Measurements from ENCODE around the gene SMARCB1. TPM values are rescaled to one million over a fixed set of nuclear protein-coding genes. Genes with fewer than 3 reads are reported as not detected.

SMARCB1 gene
- total and polyA plus RNA-seq, 2 experiments from 2014 or later, result 114 to 132 TPM

- H3K79me2 ChIP-seq (replicated peaks; ENCODE audit: insufficient read depth), result no peaks in the 10 kb centered on the region
- no peak within 1 kb of the TSS for H3K4me3 Mint-ChIP-seq
- H4K20me1 ChIP-seq (replicated peaks; ENCODE audit: insufficient read depth), result no peaks in the 10 kb centered on the region
- ATAC-seq (peak; percentile 7), DNase-seq (ENCODE audit: low spot score) (peak; percentile 41)
- peaks cover 34% of the 10 kb centered on the region for H3K4me1 Mint-ChIP-seq
- H3F3A ChIP-seq (replicated peaks; ENCODE audit: low read depth), result 0 out of 2 replicates have a peak, but pooled peaks cover 5% of the 10 kb centered on the region
- H3K4me1 ChIP-seq (ENCODE audit: insufficient read depth), result peaks cover 18% of the 10 kb centered on the region
- no peaks in the 10 kb centered on the region for H3K36me3 Mint-ChIP-seq (ENCODE audit: low read depth)
- H3K27me3 Mint-ChIP-seq (ENCODE audit: insufficient read depth, low read depth, poor library complexity), result peaks cover 13% of the 10 kb centered on the region
- TF ChIP-seq EZH2phosphoT487 (IDR thresholded peaks at IDR 0.05; ENCODE audit: unreplicated experiment) (no peak), NANOG (IDR thresholded peaks at IDR 0.05; ENCODE audit: borderline replicate concordance) (no peak), REST (IDR thresholded peaks at IDR 0.05; ENCODE audit: unreplicated experiment) (no peak), STAT1 (IDR thresholded peaks at IDR 0.05; ENCODE audit: unreplicated experiment) (no peak), CTCF (conservative IDR thresholded peaks at IDR 0.05; ENCODE audit: low read depth in 2 of 2) (no peak), ZNF114 (CRISPR knock-in tag; IDR thresholded peaks at IDR 0.05) (no peak), ZNF331 (CRISPR knock-in tag; IDR thresholded peaks at IDR 0.05; ENCODE audit: low read depth) (no peak), CREB1 (CRISPR knock-in tag; IDR thresholded peaks at IDR 0.05; ENCODE audit: low read depth) (no peak), EZH2 (IDR thresholded peaks at IDR 0.05; ENCODE audit: low read depth, unreplicated experiment) (no peak), POLR2AphosphoS5 (IDR thresholded peaks at IDR 0.05; ENCODE audit: low read depth) (no peak), JUNB (IDR thresholded peaks at IDR 0.05; ENCODE audit: unreplicated experiment) (no peak), ETS1 (IDR thresholded peaks at IDR 0.05) (no peak), ZNF462 (CRISPR knock-in tag; IDR thresholded peaks at IDR 0.05) (no peak)
- no peaks in the 10 kb centered on the region for H3K36me3 ChIP-seq (ENCODE audit: insufficient read depth)
- no peak within 1 kb of the TSS for H3K27ac Mint-ChIP-seq
- no peaks in the 10 kb centered on the region for H3K9me2 ChIP-seq (ENCODE audit: insufficient read depth)
- no peaks in the 10 kb centered on the region for H3K9me3 Mint-ChIP-seq
- H2AFZ ChIP-seq, result peak within 1 kb of the TSS; percentile 74; the same call in 1 of the 2 replicates
- no peak within 1 kb of the TSS for H3K4me2 ChIP-seq
- H3K4me3 ChIP-seq, result no peak within 1 kb of the TSS
- no peak within 1 kb of the TSS for H3K27ac ChIP-seq (ENCODE audit: low read depth)
- no peaks in the 10 kb centered on the region for H3K27me3 ChIP-seq (ENCODE audit: insufficient read depth)
These were observed 32.4 kb upstream of the SMARCB1 start, which contains the start of gene VPREB3 for GRCh38 chr22:23754220-23754919. Gene VPREB3, minus strand, starts transcription at chr22:23754425. Its CDS starts 62 bp downstream, at chr22:23754363.

Data from GM23338 (cell line).